GM21576 (cell line): ENCODE measurements around the gene ACP3.

ENCODE experiments used
- ATAC-seq: cut with Tn5 transposase; IDR thresholded peaks from one replicate; pipeline ENCODE4 v1.9.1; 2021; ENCODE audit warnings: mild to moderate bottlenecking, moderate library complexity; ENCODE audit not compliant: unreplicated experiment

Gene ACP3

DNA sequence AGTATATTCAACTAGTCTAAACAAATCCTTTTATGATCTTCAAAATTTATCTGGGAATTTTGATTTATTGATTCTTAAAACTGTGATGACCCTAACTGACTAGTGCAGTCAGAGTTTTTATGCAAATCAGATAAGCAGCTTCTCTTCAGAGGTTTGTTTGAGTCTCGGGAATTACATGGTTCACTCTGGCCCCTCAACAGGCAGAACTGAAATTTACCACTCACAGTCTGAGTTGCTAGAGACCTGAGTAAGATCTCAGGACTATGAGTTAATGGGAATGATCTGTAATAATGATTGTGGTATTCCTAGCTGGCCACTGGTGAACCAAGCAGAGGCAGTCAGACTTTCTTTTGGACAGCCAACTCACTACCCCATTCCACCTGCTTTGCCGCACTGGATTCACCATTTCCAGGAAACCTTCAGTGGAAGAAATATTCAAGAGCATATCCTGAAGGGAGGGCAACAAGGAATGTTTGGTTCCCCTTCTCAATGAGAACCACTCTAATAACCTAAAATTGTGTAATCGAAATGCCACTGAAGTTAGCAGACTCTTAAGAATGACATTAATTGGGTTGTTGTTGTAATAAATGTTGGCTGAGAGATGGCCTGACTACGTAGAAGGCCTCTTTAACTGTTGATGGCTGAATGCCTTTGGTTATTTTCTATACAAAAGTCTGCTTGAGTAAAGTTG, 88.5 kb downstream of the ACP3 start:
- ATAC-seq = no peak

DNA sequence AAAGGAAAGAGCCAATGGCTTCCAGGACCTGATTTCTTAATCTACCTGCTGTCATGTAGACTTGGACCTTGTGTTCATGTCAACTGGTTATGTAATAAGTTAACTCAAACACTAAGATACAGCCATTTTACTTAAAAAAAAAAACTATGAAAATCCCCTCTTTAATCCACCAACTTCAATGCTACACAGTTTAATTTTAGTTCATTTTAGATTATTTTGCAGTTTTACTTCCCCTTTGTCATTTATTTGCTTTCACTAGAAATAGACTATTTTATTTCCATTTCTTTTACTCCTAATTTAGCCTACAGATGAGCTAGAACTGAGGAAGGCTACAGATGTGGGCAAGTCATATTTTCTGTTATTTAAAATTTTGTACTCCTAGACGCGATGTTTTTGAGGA, 89.4 kb downstream of the ACP3 start:
- ATAC-seq = no peak

DNA sequence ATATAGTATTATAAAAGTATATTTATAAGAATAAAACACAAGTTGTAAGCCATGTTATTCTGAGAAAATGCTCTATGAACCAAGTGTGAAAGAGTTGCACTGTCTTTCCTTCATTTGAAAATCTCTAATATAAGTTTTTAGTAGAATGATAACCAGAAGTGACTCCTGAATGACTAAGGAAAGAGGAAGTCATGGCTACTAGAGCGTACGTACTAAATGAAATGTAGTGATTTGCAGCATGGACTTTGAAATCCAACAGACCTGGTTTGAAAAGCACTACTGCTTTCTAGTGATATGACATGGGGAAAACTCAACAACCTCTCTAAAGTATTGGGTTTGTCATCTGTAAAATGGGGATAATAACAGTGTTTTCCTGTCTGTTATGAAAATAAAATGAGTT, 89.8 kb downstream of the ACP3 start:
- no peak for ATAC-seq
